C4-2B (cell line): ENCODE data around the gene FRS3.
A peak's percentile ranks its signal among the peaks of the same experiment; 100 is the strongest.

ENCODE experiments used
- H3K27ac ChIP-seq: fragments of 450-650 bp; 2 replicates; pipeline ENCODE4 v1.5.1; 2017
- ZFX ChIP-seq: fragments of 450-650 bp; IDR thresholded peaks from 2 replicates; pipeline ENCODE4 v1.6.1; 2017
- TF ChIP-seq, protein P1 (sequence below): fragments of 450-650 bp; conservative IDR thresholded peaks from 2 replicates; pipeline ENCODE4 v1.5.1; 2017; ENCODE audit warnings: mild to moderate bottlenecking

FRS3 gene

DNA sequence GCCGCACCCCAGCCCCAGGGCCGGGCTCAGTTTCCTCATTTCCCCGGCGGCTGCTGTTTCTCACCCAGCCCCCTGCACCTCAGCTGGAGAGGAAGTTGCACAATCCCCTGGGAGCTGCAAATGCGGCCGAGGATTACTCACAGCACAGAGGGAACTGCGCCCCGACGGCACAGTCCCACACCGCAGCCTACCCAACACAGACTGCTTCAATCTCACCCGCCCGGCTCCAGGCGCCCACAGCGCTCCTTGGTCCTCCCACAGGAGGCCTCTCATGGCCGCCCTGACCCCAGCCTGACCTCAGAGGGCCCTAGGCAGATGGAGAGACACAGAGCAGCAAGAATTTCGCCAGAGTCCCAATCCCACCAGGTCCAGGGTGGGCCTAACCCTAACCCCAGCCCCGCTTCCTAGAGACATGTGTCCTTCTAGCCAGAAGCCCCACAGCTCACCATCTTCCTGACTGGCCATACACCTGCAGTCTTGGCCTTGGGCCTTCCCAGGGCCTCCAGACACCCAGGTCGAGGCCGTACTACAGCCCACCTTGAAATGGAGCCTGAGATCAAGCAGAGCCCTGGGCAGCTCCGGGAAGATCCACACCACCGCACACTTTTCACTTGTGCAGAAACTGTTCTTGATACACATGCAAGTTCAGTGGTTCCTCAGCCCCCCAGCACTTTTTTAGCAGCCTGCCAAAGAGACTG, 56.0 kb downstream of the FRS3 start:
- TF ChIP-seq ZFX = no peak
- TF ChIP-seq, protein P1, sequence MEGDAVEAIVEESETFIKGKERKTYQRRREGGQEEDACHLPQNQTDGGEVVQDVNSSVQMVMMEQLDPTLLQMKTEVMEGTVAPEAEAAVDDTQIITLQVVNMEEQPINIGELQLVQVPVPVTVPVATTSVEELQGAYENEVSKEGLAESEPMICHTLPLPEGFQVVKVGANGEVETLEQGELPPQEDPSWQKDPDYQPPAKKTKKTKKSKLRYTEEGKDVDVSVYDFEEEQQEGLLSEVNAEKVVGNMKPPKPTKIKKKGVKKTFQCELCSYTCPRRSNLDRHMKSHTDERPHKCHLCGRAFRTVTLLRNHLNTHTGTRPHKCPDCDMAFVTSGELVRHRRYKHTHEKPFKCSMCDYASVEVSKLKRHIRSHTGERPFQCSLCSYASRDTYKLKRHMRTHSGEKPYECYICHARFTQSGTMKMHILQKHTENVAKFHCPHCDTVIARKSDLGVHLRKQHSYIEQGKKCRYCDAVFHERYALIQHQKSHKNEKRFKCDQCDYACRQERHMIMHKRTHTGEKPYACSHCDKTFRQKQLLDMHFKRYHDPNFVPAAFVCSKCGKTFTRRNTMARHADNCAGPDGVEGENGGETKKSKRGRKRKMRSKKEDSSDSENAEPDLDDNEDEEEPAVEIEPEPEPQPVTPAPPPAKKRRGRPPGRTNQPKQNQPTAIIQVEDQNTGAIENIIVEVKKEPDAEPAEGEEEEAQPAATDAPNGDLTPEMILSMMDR = no peak
- no peak overlapping the region for H3K27ac ChIP-seq

DNA sequence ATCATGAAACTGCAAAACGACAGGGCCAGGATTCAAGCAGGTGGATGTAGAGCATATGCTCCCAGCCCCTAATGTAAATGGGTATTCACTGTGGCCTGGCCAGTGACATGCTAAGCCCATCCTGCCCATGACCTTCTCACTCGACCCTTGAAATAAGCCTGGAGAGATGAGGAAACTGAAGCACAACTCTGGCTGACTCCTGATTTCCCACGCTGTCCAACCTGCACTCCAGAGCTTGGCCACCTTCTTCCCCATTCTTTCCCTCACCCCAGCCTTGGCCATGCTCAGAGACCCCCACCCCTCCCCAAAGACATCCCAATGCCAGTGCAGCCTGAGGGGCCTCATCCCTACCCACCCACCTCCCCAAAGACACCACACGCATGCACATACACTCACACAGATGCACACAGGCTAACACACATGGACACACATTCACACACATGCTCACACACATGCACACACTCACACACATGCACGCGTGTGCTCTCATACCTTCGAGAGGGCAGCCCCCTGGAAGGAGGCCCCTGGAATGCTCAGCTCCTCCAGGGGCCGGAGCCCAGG, 56.7 kb downstream of the FRS3 start:
- TF ChIP-seq ZFX = no peak
- TF ChIP-seq, protein P1 = no peak
- H3K27ac ChIP-seq = no peak overlapping the region

DNA sequence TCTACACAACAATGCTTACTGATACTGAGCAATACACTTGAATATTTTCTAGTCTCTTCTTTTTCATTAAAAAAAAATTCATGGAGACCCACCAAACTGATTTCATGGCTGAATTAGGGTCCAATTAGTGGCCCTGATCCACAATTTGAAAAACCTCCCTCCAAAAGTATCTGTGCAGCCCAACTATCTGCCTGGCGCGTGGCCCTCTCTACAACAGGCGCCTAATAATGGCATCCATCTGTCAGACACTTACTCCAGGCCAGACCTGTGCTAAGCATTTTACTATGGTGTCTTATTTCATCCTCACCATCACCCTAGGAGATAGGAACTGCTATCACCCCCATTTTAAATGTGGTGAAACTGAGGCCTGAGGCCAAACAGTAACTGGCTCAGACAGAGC, 58.3 kb downstream of the FRS3 start:
- TF ChIP-seq, protein P1 = no peak
- TF ChIP-seq ZFX = no peak
- H3K27ac ChIP-seq = no peak overlapping the region

DNA sequence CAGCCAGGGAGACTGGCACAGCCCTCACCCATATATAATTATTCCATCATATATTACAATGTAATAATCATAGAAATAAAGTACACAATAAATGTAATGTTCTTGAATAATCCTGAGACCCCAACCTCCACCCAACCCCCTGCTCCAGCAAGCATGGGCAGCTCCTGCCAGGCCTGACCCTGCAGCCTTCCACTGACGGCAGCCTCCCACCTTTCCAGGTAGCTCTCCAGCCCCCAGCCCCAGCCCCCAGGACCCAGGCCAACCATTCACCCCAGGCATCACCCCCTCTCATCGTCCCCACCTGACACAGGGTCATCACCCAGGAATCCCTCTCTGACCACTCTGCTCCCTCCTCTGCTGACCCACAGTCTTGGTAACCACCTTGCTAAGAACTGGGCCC, 58.9 kb downstream of the FRS3 start:
- TF ChIP-seq, protein P1 = no peak
- TF ChIP-seq ZFX = no peak
- H3K27ac ChIP-seq = peak overlapping the region; percentile 64; the same call in 1 of the 2 replicates

GRCh38 chr6:41720262-41720620, 59.5 kb downstream of the FRS3 start:
- TF ChIP-seq ZFX = no peak
- TF ChIP-seq, protein P1 = no peak
- H3K27ac ChIP-seq = peak overlapping the region; percentile 64
